Stimulated activated CD8-positive, alpha-beta memory T cell treated with anti-CD3 and anti-CD28 coated beads, Interleukin-7, amount 100 ng/mL, for 48 hours (primary cell): Measurements from ENCODE around the gene PDGFA.

ENCODE experiments used
- DNase-seq, 2 donors: peaks; one replicate each; pipeline ENCODE4 v3.0.0-alpha.2; 2020; ENCODE audit warnings: low read depth in 1 of 2; ENCODE audit errors: extremely low read depth in 1 of 2

Gene PDGFA

DNA sequence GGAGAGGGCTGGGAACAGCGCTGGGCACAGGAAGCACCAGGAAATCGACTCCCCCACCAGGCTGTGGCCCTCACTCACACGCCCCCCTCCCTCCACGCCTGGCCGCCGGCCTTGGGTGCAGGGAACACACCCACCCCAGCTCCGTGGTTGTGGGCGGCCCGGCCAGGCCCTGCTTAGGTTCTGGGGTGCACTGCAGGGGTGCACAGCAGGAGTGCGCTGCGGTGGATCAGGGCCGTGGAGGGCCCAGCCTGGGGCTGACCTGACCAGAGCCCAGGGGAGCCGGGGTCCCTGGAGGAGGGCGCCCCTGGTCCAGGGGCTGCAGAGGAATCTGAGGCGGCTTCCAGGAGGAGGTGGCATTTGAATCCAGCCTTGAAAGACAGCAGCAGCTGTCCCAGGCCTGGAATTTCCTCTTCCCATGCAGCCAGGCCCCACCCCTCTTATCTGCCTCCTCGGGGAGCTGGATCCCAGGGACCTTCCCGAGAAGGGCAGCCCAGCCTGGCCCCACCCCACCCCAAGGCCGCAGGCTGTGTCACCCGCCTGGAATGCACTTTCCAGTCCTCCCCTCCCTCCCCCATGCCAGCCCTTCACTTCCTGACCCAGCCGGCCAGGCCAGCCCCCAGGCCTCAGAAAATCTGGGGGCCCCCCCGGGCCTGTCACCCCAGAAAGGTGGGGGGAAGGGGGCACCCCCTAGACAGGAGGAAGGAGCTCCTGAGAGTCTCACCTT lies 18.4 kb upstream of the PDGFA start:
- no peak for DNase-seq

DNA sequence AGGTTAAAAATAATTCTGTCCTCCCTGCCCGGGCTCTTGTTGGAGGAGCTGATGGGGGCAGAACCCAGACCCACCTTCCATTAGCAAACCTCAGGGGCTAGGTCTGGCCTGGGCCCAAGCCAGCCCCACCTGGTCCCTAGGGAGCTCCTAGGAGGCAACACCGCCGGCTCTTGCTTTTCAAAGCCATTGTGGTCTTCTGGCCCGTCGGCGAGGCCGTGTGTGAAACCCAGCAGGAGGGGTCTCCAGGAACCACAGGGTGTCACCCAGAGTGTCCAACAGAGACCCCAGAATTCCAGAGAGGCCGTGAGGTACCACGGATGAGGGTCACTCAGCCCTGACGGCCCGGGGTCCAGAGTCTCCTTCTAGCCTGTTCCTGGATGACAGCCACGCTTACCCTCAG lies 16.6 kb upstream of the PDGFA start:
- no peak for DNase-seq

DNA sequence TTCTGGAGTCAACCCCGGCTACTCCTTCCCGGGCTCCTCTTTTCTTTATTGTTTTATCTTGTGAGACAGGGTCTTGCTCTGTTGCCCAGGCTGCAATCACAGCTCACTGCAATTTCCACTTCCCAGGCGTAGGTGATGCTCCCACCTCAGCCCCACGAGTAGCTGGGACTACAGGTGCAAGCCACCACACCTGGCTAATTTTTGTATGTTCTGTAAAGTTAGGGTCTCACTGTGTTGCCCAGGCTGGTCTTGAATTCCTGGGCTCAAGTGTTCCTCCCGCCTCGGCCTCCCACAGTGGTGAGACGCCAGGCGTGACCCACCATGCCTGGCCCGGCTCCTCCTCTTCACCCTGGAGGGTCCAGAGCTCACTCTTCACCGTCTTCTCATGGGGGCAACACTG lies 15.3 kb upstream of the PDGFA start:
- no peak for DNase-seq

GRCh38 chr7:534075-534474 lies 14.4 kb upstream of the PDGFA start:
- DNase-seq, result no peak

DNA sequence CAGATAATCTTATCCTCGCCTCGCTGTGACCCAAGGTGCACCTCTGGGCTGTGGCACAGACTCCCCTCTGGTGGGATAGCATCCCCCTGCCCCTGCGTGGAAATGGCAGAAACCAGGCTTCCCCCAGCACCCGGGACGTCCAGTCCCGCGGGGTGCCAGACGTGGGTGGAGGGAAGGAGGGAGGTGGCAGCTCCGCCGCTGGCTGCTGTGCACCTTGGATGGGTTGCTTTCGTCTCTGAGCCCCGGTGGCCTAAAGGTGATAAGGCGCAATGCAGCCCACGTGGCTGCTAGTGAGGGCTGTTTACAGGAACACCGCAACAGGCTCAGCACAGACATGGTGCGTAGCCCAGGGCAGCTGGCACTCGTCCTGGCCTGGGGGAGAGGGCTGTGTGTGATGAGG lies 13.6 kb upstream of the PDGFA start:
- DNase-seq, result no peak

GRCh38 chr7:532379-533143 lies 12.9 kb upstream of the PDGFA start:
- no peak for DNase-seq

- DNase-seq, result no peak
Measured at GRCh38 chr7:531777-532176, 12.1 kb upstream of the PDGFA start.

DNA sequence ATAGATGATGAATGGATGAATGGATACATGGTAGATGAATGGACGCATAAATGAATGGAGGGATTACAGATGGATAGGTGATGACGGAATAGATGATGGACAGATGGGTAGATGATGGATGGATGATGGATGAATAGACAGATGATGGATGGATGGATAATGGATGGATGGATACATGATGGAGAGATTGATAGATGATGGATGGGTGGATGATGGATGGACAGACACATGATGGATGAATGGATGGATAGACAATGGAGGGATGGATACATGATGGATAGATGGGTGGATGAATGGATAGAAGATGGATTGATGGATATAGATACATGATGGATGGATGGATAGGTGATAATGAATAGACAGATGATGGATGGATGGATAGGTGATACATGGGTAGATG lies 8.8 kb upstream of the PDGFA start:
- DNase-seq, result no peak

GRCh38 chr7:527723-528122 lies 8.1 kb upstream of the PDGFA start:
- no peak for DNase-seq

GRCh38 chr7:526460-527034 lies 6.9 kb upstream of the PDGFA start:
- DNase-seq, result no peak

- no peak for DNase-seq
Measured at GRCh38 chr7:525740-526139, 6.1 kb upstream of the PDGFA start.

GRCh38 chr7:524800-525199 lies 5.2 kb upstream of the PDGFA start:
- DNase-seq, result no peak

GRCh38 chr7:523347-524336 lies 4.0 kb upstream of the PDGFA start:
- DNase-seq, result no peak

DNA sequence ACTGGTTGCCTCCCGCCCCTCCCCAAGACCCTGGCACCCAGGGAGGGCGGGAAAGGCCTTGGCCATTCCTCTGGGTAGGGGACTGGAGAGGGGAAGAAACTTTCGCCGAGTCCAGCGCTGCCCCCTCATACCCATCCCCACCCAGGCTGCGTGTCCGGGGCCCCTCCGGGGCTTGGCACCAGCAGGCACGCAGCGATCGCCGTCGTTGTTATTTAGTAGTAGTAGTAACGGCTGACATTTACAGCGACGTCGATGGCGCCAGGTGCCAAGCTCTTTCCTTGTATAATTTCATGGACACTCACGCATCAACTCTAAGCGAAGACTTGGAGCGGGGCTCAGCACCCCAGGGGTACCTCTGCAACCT lies 3.3 kb upstream of the PDGFA start:
- DNase-seq, result no peak

DNA sequence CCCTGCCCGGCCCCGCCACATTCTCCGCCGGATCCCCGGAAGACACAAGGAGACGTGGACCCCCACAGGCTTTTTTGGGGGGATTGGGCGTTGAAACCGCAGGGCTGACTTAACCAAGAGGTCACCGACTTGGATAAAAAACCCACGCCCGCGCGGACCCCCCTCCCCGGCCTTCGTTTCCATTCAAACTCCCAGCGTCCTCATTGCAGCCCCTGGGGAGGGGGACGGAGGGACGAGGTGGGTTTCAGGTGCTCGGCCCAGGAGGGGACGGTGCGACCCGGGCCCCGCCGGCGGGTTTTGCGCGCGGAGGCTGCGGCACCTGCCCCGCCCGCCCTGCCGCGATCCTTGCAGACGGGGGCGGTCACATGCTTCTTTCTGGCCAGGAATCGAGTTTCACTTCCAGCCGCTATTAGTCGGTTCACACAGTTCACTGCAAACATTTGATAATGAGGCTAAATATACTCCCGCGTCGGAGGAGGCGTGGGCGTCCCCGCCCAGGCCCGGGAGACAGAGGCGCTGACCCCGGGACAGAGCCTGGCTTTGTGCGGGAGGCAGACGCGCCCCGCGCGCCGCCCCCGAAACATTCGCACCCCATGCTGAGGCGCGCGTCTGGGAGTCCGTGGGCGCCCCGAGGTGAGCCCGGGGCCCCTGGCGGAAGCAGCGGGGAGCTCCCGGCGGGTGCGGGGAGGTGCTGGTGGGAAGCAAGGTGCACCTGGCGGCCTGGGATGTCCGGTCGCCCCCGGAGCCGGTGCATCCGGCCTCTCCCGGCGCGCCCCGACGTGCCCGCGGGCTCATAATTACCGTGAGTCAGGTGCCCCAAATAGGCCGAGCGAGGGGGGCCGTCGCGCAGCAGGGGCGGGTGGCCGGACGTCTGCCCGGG lies 2.7 kb upstream of the PDGFA start:
- DNase-seq, result no peak

GRCh38 chr7:521221-522070 lies 1.8 kb upstream of the PDGFA start:
- no peak for DNase-seq

GRCh38 chr7:520503-521161 lies 986 bp upstream of the PDGFA start:
- DNase-seq, result no peak

DNA sequence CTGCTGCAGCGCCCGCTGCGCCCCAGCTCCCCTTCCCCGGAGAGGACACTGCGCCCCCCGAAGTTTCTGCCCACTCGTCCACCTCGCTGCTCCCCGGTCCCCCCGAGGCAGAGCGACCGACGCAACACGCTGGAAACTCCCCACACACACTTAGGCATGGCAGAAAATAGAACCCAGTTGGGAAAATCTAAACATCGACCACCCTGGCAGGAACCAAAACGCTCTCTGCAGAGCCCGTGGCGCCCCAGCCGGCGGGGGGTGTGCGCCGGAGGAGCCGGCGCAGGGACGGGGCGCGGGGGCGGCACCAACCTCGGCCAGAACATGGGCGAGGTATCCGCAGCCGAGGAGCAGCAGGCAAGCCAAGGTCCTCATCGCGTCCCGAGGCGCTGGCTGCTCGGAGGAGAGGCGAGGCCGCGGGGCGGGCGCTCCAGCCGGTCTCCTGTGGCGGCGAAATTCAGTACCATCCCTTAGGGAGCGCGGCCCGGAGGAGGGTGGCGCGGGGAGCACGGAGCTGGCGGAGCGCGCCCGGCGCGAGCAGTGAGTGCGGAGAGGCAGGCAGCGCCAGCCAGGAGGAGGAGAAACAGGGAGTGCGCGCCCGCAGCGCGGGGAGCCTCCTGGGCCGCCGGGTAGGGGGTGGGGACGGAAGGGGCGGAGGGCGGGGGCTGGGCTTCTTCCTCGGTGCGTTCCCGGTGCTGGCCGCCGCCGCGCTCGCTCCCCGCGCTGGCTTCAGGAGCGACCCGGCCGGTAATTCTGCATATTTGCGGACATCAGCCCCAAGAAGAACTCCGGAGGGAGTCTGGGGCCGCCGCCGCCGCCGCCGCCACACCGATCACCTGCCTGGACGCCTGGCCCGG lies 789 bp downstream of the PDGFA start:
- peak in 1 of 2 donors; percentile 33 for DNase-seq
